GM10248 (cell line): ENCODE measurements around the gene WDR88.
A peak's percentile ranks its signal among the peaks of the same experiment; 100 is the strongest.
"Not testable (repeated sequence)": the region's sequence is repeated elsewhere in the genome, so short reads cannot be mapped to it uniquely, and the experiment has no call there.

Experiments used
- CTCF ChIA-PET: fragments of 300-600 bp; sonication (Branson Sonifier 250); formaldehyde crosslinking; extraction: SDS; loops from one replicate; lab custom pipeline; 2021; ENCODE audit warnings: antibody characterized with exemption; lab: Yijun Ruan, JAX
- POLR2A ChIA-PET: fragments of 350-650 bp; sonication (Branson Sonifier 250); formaldehyde crosslinking; extraction: SDS; loops from one replicate; lab custom pipeline; 2020; ENCODE audit warnings: antibody characterized with exemption; lab: Yijun Ruan, JAX
- DNase-seq: peaks from one replicate; pipeline ENCODE4 v3.0.0; 2012; ENCODE audit errors: extremely low spot score
- CTCF ChIP-seq: IDR thresholded peaks from 2 replicates; pipeline ENCODE4 v1.5.1; 2012; ENCODE audit warnings: mild to moderate bottlenecking, low read depth; ENCODE audit errors: extremely low read depth, missing control alignments, control extremely low read depth

The WDR88 gene

GRCh38 chr19:33139165-33139564, 7.3 kb downstream of the WDR88 start:
- POLR2A ChIA-PET = no interaction called here
- no peak for DNase-seq
- no peak for TF ChIP-seq CTCF
- CTCF ChIA-PET = interaction anchor here (3.1 kb wide), 1 partner anchor 45 kb away, joined by 13 read pairs; no protein-coding TSS in a partner anchor

GRCh38 chr19:33143897-33144405, 12.0 kb downstream of the WDR88 start:
- DNase-seq = peak; percentile 85
- POLR2A ChIA-PET = no interaction called here
- CTCF ChIA-PET = interaction anchor here (0.9 to 2.1 kb wide), 14 partner anchors 9 to 627 kb away, joined by 3 to 33 read pairs (median 7); no protein-coding TSS in a partner anchor
- TF ChIP-seq CTCF = peak; percentile 94

GRCh38 chr19:33146209-33146608, 14.3 kb downstream of the WDR88 start:
- POLR2A ChIA-PET = no interaction called here

GRCh38 chr19:33147538-33147937, 15.6 kb downstream of the WDR88 start:
- no peak for DNase-seq
- no peak for TF ChIP-seq CTCF
- POLR2A ChIA-PET = no interaction called here
- CTCF ChIA-PET = interaction anchor here (1.3 to 4.3 kb wide), 3 partner anchors 9 to 36 kb away, joined by 4 to 19 read pairs (median 5); no protein-coding TSS in a partner anchor

More at GRCh38 chr19:33146209-33146608, 14.3 kb downstream of the WDR88 start:
- no peak for TF ChIP-seq CTCF
- CTCF ChIA-PET = interaction anchor here (0.9 to 4.3 kb wide), 3 partner anchors 20 to 38 kb away, joined by 3 to 19 read pairs (median 3); no protein-coding TSS in a partner anchor
- DNase-seq = no peak

GRCh38 chr19:33150852-33151518, 19.1 kb downstream of the WDR88 start:
- no peak for TF ChIP-seq CTCF
- ChIA-PET CTCF (interaction anchor here (1.7 kb wide), 1 partner anchor 27 kb away, joined by 6 read pairs; no protein-coding TSS in a partner anchor), POLR2A (no interaction called here)
- no peak for DNase-seq

GRCh38 chr19:33152176-33152575, 20.3 kb downstream of the WDR88 start:
- no peak for DNase-seq
- ChIA-PET CTCF (interaction anchor here (1.7 to 1.8 kb wide), 2 partner anchors 8 to 25 kb away, joined by 6 read pairs; no protein-coding TSS in a partner anchor), POLR2A (no interaction called here)
- TF ChIP-seq CTCF = no peak

- DNase-seq, POLR2A ChIA-PET: not testable (repeated sequence)
- CTCF ChIA-PET = interaction anchor here (0.8 to 1.8 kb wide), 4 partner anchors 8 to 34 kb away, joined by 3 to 6 read pairs (median 5); no protein-coding TSS in a partner anchor
Measured at GRCh38 chr19:33152625-33153024, 20.7 kb downstream of the WDR88 start.

- POLR2A ChIA-PET, CTCF ChIA-PET, DNase-seq: not testable (repeated sequence)
Measured at GRCh38 chr19:33154313-33154712, 22.4 kb downstream of the WDR88 start.
